ENCODE data around the gene JAZF1.

- TF ChIP-seq CTCF (IDR thresholded peaks at IDR 0.05): no peak
- TF ChIP-seq EZH2 (IDR thresholded peaks at IDR 0.05; ENCODE audit: borderline replicate concordance, insufficient read depth, low read depth, low read length, poor library complexity, severe bottlenecking): no peak
Observed at GRCh38 chr7:28107960-28108359, 72.6 kb downstream of the JAZF1 start.

Measured in B cell (primary cell).